Neuronal stem cell (in vitro differentiated cells): ENCODE results near the gene GPT2.

Source experiments
- DNase-seq: peaks from one replicate; pipeline ENCODE4 v3.0.0-alpha.2; 2013; ENCODE audit warnings: low spot score
- H2AFZ ChIP-seq: one replicate; pipeline ENCODE4 v1.6.1; 2013; ENCODE audit warnings: mild to moderate bottlenecking, low read length, inconsistent platforms
- H2AK5ac ChIP-seq: 2 replicates; pipeline ENCODE4 v1.6.1; 2013; ENCODE audit warnings: low read depth, mild to moderate bottlenecking, inconsistent platforms, low read length, moderate library complexity, mixed read lengths
- H2BK120ac ChIP-seq: 2 replicates; pipeline ENCODE4 v1.6.1; 2013; ENCODE audit warnings: low read depth, mild to moderate bottlenecking, inconsistent platforms, low read length, moderate library complexity, mixed read lengths
- H2BK12ac ChIP-seq: one replicate; pipeline ENCODE4 v1.6.1; 2013; ENCODE audit warnings: low read length, inconsistent platforms
- H2BK15ac ChIP-seq: 2 replicates; pipeline ENCODE4 v1.6.1; 2013; ENCODE audit warnings: mild to moderate bottlenecking, low read length, inconsistent platforms, mixed read lengths
- H2BK5ac ChIP-seq: one replicate; pipeline ENCODE4 v1.6.1; 2013; ENCODE audit warnings: inconsistent platforms, mild to moderate bottlenecking, low read length, moderate library complexity
- H3K14ac ChIP-seq: one replicate; pipeline ENCODE4 v1.6.1; 2013; ENCODE audit warnings: low read length, inconsistent platforms
- H3K18ac ChIP-seq: 2 replicates; pipeline ENCODE4 v1.6.1; 2013; ENCODE audit warnings: low read length, inconsistent platforms
- H3K23ac ChIP-seq: 2 replicates; pipeline ENCODE4 v1.6.1; 2013; ENCODE audit warnings: low read depth, mild to moderate bottlenecking, mixed read lengths, low read length, inconsistent platforms; ENCODE audit not compliant: poor library complexity
- H3K27ac ChIP-seq: replicated peaks from 3 replicates; pipeline ENCODE4 v1.5.1; 2013; ENCODE audit warnings: low read length, inconsistent platforms
- H3K27me3 ChIP-seq, 3 experiments: 2 replicates each; pipeline ENCODE4 v1.6.1; 2013; ENCODE audit warnings: low read length in 3 of 3, mild to moderate bottlenecking in 2 of 3, inconsistent platforms in 1 of 3, low read depth in 1 of 3, mixed read lengths in 1 of 3, moderate library complexity in 1 of 3; ENCODE audit not compliant: control insufficient read depth in 3 of 3, insufficient read depth in 3 of 3
- H3K36me3 ChIP-seq, 2 donors: replicated peaks in 1 of 2; 2 replicates each; pipeline ENCODE4 v1.6.1; 2013; ENCODE audit warnings: low read length in 2 of 2; ENCODE audit not compliant: control insufficient read depth in 2 of 2, insufficient read depth in 2 of 2
- H3K4ac ChIP-seq: 2 replicates; pipeline ENCODE4 v1.6.1; 2013; ENCODE audit warnings: inconsistent platforms, mild to moderate bottlenecking, low read length, moderate library complexity
- H3K4me1 ChIP-seq, 2 donors: 1 replicate in 1 of 2; 2 replicates in 1 of 2; pipeline ENCODE4 v1.6.1; 2013; ENCODE audit warnings: low read length in 2 of 2, low read depth in 1 of 2; ENCODE audit not compliant: control insufficient read depth in 2 of 2, insufficient read depth in 1 of 2
- H3K4me2 ChIP-seq: one replicate; pipeline ENCODE4 v1.6.1; 2013; ENCODE audit warnings: mild to moderate bottlenecking, low read length, inconsistent platforms; ENCODE audit not compliant: insufficient read depth, poor library complexity, severe bottlenecking
- H3K4me3 ChIP-seq, 2 donors: 2 replicates each; pipeline ENCODE4 v1.5.1; 2013; ENCODE audit warnings: low read length in 2 of 2, mild to moderate bottlenecking in 2 of 2, inconsistent platforms in 1 of 2, moderate library complexity in 1 of 2
- H3K79me1 ChIP-seq: one replicate; pipeline ENCODE4 v1.6.1; 2013; ENCODE audit warnings: low read depth, mild to moderate bottlenecking, inconsistent platforms, low read length, moderate library complexity
- H3K9ac ChIP-seq: one replicate; pipeline ENCODE4 v1.6.1; 2013; ENCODE audit warnings: mild to moderate bottlenecking, low read depth, low read length, inconsistent platforms; ENCODE audit not compliant: poor library complexity
- H3K9me3 ChIP-seq, 2 donors: replicated peaks in 1 of 2; 2 replicates each; pipeline versions ENCODE3 to v1.6.1; 2013; ENCODE audit warnings: low read length in 2 of 2, mild to moderate bottlenecking in 2 of 2, inconsistent platforms in 1 of 2, low read depth in 1 of 2, mixed read lengths in 1 of 2, moderate library complexity in 1 of 2; ENCODE audit not compliant: control insufficient read depth in 2 of 2, insufficient read depth in 1 of 2
- H4K8ac ChIP-seq: one replicate; pipeline ENCODE4 v1.6.1; 2013; ENCODE audit warnings: low read depth, mild to moderate bottlenecking, inconsistent platforms, low read length, moderate library complexity
- H4K91ac ChIP-seq: one replicate; pipeline ENCODE4 v1.6.1; 2013; ENCODE audit warnings: low read length, low read depth, mild to moderate bottlenecking, inconsistent platforms; ENCODE audit not compliant: poor library complexity
- WGBS, 2 donors: extraction: QIAGEN DNeasy Blood & Tissue Kit; methylation state at CpG; one replicate each; pipeline ENCODE4 v1.1.7; 2013; ENCODE audit warnings: missing lambda C conversion rate in 2 of 2, mixed read lengths in 1 of 2; ENCODE audit not compliant: insufficient read length in 2 of 2, insufficient replicate concordance in 1 of 2; ENCODE audit errors: extremely low coverage in 2 of 2; 5-methylcytosine and 5-hydroxymethylcytosine counted together

Gene GPT2

DNA sequence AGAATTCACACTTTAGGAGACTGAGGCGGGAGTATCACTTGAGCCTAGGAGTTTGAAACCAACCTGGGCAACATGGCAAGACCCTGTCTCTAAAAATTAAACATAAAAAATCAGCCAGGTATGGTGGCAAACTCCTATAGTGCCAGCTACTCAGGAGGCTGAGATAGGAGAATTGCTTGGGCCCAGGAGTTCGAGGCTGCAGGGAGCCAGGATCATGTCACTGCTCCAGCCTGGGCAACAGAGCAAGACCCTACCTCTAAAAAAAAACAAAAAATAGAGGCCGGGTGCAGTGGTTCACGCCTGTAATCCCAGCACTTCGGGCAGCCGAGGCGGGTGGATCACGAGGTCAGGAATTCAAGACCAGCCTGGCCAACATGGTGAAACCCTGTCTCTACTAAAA lies 8.9 kb upstream of the GPT2 start:
- Histone ChIP-seq H3K79me1 (no peaks in the 10 kb centered on the region), H3K27me3 (peaks cover 0 to 12% (median 0%) of the 10 kb centered on the region in 3 experiments), H4K8ac (no peak overlapping the region), H3K9me3 (no peaks in the 10 kb centered on the region), H3K36me3 (no peaks in the 10 kb centered on the region), H2BK12ac (no peak overlapping the region), H2BK120ac (no peak overlapping the region), H4K91ac (no peak overlapping the region), H3K4me2 (no peak overlapping the region), H3K9ac (no peak overlapping the region), H3K4me3 (no peak overlapping the region), H3K14ac (no peak overlapping the region), H2AFZ (no peak overlapping the region), H3K4me1 (peaks cover 0 to 2% of the 10 kb centered on the region in 2 donors), H3K4ac (no peak overlapping the region), H2BK15ac (no peak overlapping the region), H2AK5ac (no peak overlapping the region), H3K27ac (no peak overlapping the region), H2BK5ac (no peak overlapping the region), H3K18ac (no peak overlapping the region), H3K23ac (no peak overlapping the region)
- no CpG with 5 or more reads among the region's 8 CpGs for WGBS, 2 donors
- no peak for DNase-seq

DNA sequence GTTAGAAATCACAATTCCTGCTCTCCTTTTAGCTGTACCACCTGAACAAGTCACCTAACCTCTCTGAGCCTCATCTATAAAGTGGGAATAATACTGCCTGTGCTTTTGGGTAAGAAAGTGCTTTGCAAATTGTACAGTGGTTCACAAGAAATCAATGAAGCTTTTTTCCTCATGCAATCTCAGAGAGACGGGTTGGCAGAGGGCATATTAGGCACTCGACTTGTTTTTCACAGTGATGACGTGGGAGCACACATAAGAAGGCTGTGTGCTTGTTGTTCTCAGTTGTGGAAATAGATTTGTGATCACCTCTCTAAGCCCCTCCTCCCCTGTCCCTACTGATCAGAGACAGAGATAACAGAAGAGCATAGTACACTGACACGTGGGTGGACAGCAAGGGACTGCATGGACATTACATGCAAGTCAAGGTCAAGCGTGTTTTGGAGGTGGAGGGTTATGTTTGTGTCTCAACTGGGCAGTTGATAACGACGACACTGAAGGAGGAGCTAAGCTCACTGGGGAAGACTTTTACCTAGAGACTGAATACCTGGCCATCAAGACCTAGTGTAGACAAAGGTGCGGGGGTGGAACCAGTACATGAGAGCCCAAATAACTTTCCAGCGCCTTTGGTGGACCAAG lies 1.7 kb upstream of the GPT2 start:
- WGBS, 2 donors, result no CpG with 5 or more reads among the region's 9 CpGs
- Histone ChIP-seq H3K9me3 (no peaks in the 10 kb centered on the region), H4K91ac (no peak overlapping the region), H3K23ac (no peak overlapping the region), H3K4me1 (peaks cover 12 to 17% of the 10 kb centered on the region in 2 donors), H2AK5ac (no peak overlapping the region), H4K8ac (no peak overlapping the region), H2BK12ac (no peak overlapping the region), H3K9ac (no peak overlapping the region), H2BK5ac (no peak overlapping the region), H2AFZ (no peak overlapping the region), H3K4me3 (no peak overlapping the region), H3K27ac (no peak overlapping the region), H3K4me2 (no peak overlapping the region), H3K36me3 (peaks cover 3 to 18% of the 10 kb centered on the region in 2 donors), H2BK120ac (no peak overlapping the region), H3K18ac (no peak overlapping the region), H3K4ac (no peak overlapping the region), H3K14ac (no peak overlapping the region), H3K79me1 (peaks cover 8% of the 10 kb centered on the region), H3K27me3 (peaks cover 0 to 31% (median 0%) of the 10 kb centered on the region in 3 experiments), H2BK15ac (no peak overlapping the region)
- DNase-seq, result no peak

DNA sequence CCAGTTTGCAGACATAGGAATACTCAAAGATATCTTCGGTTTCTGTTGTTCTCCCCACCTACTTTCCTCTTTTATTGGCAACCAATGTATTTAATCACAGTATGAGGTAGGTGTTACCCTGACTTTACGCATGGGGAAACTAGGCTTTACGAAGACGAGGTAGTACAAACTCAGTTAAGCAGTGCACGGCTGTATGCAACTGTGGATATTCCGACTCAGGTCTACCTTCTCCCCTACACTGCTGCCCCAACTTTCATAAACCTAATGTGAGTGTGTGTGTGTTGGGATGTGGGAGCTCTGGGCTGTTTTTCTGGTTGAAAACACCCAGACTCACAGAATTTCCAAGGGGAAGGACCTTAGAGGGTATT lies 1.2 kb upstream of the GPT2 start:
- no peak overlapping the region for H3K23ac ChIP-seq
- no peak overlapping the region for H3K4ac ChIP-seq
- H3K14ac ChIP-seq, result no peak overlapping the region
- H3K18ac ChIP-seq, result no peak overlapping the region
- H2BK120ac ChIP-seq, result no peak overlapping the region
- DNase-seq, result no peak
- H3K4me3 ChIP-seq, result no peak overlapping the region
- peaks cover 0 to 31% (median 0%) of the 10 kb centered on the region in 3 experiments for H3K27me3 ChIP-seq
- no peak overlapping the region for H3K4me2 ChIP-seq
- H2AK5ac ChIP-seq, result no peak overlapping the region
- H3K4me1 ChIP-seq, result peaks cover 12 to 17% of the 10 kb centered on the region in 2 donors
- H2AFZ ChIP-seq, result peak overlapping the region; percentile 96
- H4K8ac ChIP-seq, result no peak overlapping the region
- no peak overlapping the region for H3K27ac ChIP-seq
- H2BK12ac ChIP-seq, result no peak overlapping the region
- H3K9me3 ChIP-seq, result no peaks in the 10 kb centered on the region
- H3K36me3 ChIP-seq, result peaks cover 3 to 24% of the 10 kb centered on the region in 2 donors
- peaks cover 11% of the 10 kb centered on the region for H3K79me1 ChIP-seq
- no peak overlapping the region for H4K91ac ChIP-seq
- H3K9ac ChIP-seq, result no peak overlapping the region
- H2BK5ac ChIP-seq, result no peak overlapping the region
- no CpG with 5 or more reads among the region's 6 CpGs for WGBS, 2 donors
- H2BK15ac ChIP-seq, result no peak overlapping the region

DNA sequence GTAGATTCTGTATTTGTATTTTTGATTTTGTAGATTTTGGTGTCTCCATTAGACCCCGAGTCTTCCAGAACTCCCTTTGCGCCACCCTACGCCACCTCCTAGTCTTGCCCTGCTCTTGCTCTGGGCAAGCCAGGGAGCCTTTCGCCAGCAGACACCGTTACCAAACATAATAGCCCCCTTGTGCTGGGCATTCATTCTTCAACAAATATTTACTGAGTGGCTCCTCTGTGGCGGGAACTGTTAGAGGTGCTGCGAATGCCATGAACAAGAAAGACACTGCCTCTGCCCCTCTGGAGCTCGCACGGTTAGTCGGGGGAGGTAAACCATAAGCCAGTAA lies 841 bp upstream of the GPT2 start:
- H3K18ac ChIP-seq, result no peak overlapping the region
- DNase-seq, result no peak
- WGBS, 2 donors, result no CpG with 5 or more reads among the region's 10 CpGs

More for the DNA sequence above, 841 bp upstream of the GPT2 start:
- Histone ChIP-seq H3K9ac (peak overlapping the region; percentile 98), H3K79me1 (peaks cover 11% of the 10 kb centered on the region), H2BK5ac (no peak overlapping the region), H2BK120ac (no peak overlapping the region), H2BK15ac (no peak overlapping the region), H3K4me1 (peaks cover 12 to 17% of the 10 kb centered on the region in 2 donors), H3K27ac (no peak overlapping the region), H3K4ac (no peak overlapping the region), H3K27me3 (peaks cover 0 to 31% (median 0%) of the 10 kb centered on the region in 3 experiments), H4K91ac (no peak overlapping the region), H3K14ac (no peak overlapping the region), H2BK12ac (no peak overlapping the region), H4K8ac (no peak overlapping the region), H2AFZ (peak overlapping the region; percentile 96), H3K4me3 (peak overlapping the region; percentile 97 to 98), H3K36me3 (peaks cover 3 to 27% of the 10 kb centered on the region in 2 donors), H2AK5ac (no peak overlapping the region), H3K23ac (no peak overlapping the region), H3K4me2 (peak overlapping the region; percentile 94), H3K9me3 (no peaks in the 10 kb centered on the region)
